ENCODE data around the gene POU3F2.

DNA sequence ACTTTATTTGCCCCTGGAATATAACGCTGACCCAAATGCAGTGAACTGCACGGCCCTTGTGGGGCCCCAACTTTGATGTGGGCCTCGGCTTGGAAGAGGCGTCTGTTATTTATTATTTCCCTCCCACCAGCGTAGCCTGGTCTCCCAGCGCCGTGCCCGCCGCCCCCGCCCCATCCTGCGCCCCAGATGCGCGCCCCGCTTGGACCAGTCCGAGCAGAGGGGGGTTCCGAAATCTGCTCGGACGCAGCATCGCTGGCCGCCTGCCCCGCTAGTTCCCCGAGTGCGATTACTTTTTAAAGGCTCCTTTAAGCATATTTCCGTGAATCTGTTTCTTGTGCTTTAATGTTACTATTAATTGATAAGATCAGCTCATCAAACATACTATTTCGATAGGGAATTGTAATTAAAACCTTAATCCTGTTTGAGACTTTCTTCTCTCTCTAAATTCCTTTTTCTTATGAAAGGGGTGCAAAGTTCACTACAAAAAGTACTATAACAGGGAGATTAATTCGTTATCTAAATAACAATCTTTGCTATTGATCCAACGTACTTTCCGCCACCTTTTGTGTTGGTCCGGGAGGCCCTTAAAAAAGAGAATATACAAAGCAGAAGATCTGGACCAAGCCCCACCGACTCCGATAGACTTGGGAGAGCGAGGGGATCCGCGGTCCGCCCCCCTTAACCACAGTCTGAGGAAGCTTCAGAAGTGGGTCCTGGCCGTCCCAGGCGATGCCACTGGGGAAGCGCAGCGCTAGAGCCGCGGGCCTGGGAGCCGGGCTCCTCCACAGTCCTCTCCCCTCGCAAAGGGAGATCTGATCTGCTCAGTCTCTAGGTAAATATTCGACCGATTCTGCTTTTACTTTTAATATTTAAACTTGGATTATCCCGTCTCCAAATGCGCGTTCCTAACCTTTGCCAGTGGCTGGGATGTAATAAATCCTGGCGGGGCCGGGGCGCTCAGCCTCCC, 10.2 kb downstream of the POU3F2 start:
- no peak for TF ChIP-seq POLR2A (IDR thresholded peaks at IDR 0.05)
- TF ChIP-seq, protein P1, sequence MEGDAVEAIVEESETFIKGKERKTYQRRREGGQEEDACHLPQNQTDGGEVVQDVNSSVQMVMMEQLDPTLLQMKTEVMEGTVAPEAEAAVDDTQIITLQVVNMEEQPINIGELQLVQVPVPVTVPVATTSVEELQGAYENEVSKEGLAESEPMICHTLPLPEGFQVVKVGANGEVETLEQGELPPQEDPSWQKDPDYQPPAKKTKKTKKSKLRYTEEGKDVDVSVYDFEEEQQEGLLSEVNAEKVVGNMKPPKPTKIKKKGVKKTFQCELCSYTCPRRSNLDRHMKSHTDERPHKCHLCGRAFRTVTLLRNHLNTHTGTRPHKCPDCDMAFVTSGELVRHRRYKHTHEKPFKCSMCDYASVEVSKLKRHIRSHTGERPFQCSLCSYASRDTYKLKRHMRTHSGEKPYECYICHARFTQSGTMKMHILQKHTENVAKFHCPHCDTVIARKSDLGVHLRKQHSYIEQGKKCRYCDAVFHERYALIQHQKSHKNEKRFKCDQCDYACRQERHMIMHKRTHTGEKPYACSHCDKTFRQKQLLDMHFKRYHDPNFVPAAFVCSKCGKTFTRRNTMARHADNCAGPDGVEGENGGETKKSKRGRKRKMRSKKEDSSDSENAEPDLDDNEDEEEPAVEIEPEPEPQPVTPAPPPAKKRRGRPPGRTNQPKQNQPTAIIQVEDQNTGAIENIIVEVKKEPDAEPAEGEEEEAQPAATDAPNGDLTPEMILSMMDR (IDR thresholded peaks at IDR 0.05), result no peak

Data from adrenal gland (tissue), 5 donors.